Activated T-cell treated with anti-CD3 and anti-CD28 coated beads for 4 hours (primary cell): ENCODE results near the gene C1QTNF9B.
A peak's percentile ranks its signal among the peaks of the same experiment; 100 is the strongest.
"Not testable (repeated sequence)": the region's sequence is repeated elsewhere in the genome, so short reads cannot be mapped to it uniquely, and the experiment has no call there.

Experiments used
- DNase-seq: peaks from one replicate; pipeline ENCODE4 v3.0.0-alpha.2; 2020

The C1QTNF9B gene

GRCh38 chr13:23897452-23897919 is at the start of gene C1QTNF9B:
Gene C1QTNF9B, minus strand, starts transcription at chr13:23897502.
- DNase-seq: not testable (repeated sequence)

- DNase-seq: no peak
Observed at GRCh38 chr13:23946900-23947299, 49.6 kb upstream of the C1QTNF9B start.

GRCh38 chr13:23946067-23946466 is 48.8 kb upstream of the C1QTNF9B start:
- no peak for DNase-seq

GRCh38 chr13:23945612-23946011 is 48.3 kb upstream of the C1QTNF9B start:
- DNase-seq: no peak

GRCh38 chr13:23941211-23941610 is 43.9 kb upstream of the C1QTNF9B start:
- no peak for DNase-seq

GRCh38 chr13:23939666-23940065 is 42.4 kb upstream of the C1QTNF9B start:
- DNase-seq: not testable (repeated sequence)

- DNase-seq: no peak
Observed at GRCh38 chr13:23934520-23934919, 37.2 kb upstream of the C1QTNF9B start.

GRCh38 chr13:23928985-23929384 is 31.7 kb upstream of the C1QTNF9B start:
- DNase-seq: no peak

GRCh38 chr13:23923031-23923430 is 25.7 kb upstream of the C1QTNF9B start:
- no peak for DNase-seq

GRCh38 chr13:23922005-23922932 is 25.0 kb upstream of the C1QTNF9B start:
- no peak for DNase-seq

GRCh38 chr13:23921451-23921888 is 24.2 kb upstream of the C1QTNF9B start:
- no peak for DNase-seq

- no peak for DNase-seq
Observed at GRCh38 chr13:23919006-23919405, 21.7 kb upstream of the C1QTNF9B start.

GRCh38 chr13:23918208-23918607 is 20.9 kb upstream of the C1QTNF9B start:
- no peak for DNase-seq

- DNase-seq: no peak
Observed at GRCh38 chr13:23915308-23915707, 18.0 kb upstream of the C1QTNF9B start.

- no peak for DNase-seq
Observed at GRCh38 chr13:23912469-23912868, 15.2 kb upstream of the C1QTNF9B start.

GRCh38 chr13:23909606-23910005 is 12.3 kb upstream of the C1QTNF9B start:
- no peak for DNase-seq

- DNase-seq: no peak
Observed at GRCh38 chr13:23905766-23906165, 8.5 kb upstream of the C1QTNF9B start.

GRCh38 chr13:23903906-23904280 is 6.6 kb upstream of the C1QTNF9B start:
- no peak for DNase-seq

GRCh38 chr13:23902975-23903905 is 5.9 kb upstream of the C1QTNF9B start:
- DNase-seq: no peak

- no peak for DNase-seq
Observed at GRCh38 chr13:23901365-23901764, 4.1 kb upstream of the C1QTNF9B start.

GRCh38 chr13:23899555-23899954 is 2.3 kb upstream of the C1QTNF9B start:
- DNase-seq: peak; percentile 17

GRCh38 chr13:23898101-23898500 is 799 bp upstream of the C1QTNF9B start:
- DNase-seq: no peak

GRCh38 chr13:23894746-23895145 is 2.6 kb downstream of the C1QTNF9B start:
- not testable (repeated sequence) for DNase-seq
